Measurements from ENCODE around the gene RPN2.
A peak's percentile ranks its signal among the peaks of the same experiment; 100 is the strongest.

Gene RPN2

DNA sequence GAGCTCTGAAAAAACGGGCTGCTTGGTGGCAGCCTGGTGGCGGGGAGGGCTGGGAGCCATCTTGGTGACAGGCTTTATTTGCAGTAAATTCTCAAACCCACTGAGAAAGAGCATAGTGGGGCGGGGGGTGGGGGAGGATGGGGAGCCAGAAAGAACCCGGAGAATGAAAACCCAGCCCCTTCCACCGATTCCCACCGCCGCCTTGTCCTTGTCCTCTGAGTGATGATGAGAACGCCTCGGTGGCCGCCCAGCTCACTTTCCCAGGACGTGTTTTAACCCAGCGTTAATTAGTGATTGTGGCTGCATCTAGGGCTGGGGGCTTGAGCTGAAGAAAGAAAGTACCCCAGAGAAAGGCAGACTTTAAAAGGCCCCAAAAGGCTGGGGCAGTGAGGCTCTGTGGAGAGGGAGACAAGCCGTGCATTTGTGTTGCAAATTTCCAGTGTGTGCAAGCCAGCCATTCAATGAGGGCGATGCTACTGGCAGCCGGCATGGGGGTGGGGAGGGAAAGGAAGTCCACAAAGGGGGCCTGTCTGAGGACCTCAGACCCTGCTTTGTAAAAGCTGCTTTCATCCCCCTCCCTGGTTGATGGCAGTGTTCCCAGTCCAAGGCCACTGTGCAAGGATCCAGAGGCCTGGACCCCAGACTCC lies 88.7 kb downstream of the RPN2 start:
- DNase-seq (ENCODE audit: low read depth) = no peak

GRCh38 chr20:37270576-37271420 lies 91.7 kb downstream of the RPN2 start:
- no peak for DNase-seq (ENCODE audit: low read depth)

- DNase-seq (ENCODE audit: low read depth) = no peak
Observed at GRCh38 chr20:37271421-37271768, 92.3 kb downstream of the RPN2 start.

DNA sequence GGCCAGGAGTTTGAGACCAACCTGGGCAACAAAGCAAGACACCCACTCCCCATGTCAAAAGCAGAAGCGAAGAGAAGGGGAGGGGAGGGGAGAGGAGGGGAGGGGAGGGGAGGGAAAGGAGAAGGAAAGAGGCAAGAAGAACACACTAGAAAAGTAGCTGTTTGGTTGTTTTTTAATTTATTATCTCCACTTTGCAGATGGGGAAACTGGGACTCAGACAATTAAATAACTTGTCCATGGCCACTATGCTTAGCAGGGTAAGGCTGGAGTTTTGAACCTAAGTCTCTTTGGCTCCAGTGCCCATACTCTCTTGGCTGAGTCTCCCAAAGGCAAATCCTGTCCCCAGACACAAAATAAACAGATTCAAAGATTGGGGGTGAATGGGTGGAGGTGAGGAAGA lies 94.9 kb downstream of the RPN2 start:
- DNase-seq (ENCODE audit: low read depth) = no peak

DNA sequence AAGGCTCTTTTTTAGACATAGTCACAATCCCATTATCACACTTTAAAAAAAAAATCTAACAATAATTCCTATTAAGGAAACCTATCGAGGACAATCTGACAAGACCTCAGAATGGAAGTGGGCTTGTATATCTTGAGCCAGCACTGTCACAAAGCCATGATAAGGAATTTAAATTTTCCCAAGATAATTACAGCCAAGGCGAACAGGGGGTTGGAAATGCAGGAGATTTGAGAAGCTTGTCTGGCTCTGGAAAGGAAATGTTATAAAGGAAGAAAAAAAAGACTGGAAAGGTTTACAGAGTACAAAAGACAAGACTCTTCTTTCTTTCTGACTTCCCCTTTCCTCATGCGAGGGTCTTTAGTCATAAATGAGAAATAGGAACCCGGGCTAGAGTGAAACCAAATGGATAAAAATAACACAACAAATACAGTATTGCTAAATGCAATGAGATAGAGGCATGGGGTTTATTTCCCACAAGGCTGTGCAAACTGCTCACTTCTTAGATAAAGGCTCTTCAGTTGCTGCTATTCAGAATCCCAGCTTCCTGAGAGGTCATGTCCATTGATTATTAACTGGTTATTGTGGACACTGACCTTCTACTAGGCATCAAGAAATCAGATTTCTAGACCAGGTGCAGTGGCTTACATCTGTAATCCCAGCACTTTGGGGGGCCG lies 95.9 kb downstream of the RPN2 start:
- DNase-seq (ENCODE audit: low read depth) = no peak

DNA sequence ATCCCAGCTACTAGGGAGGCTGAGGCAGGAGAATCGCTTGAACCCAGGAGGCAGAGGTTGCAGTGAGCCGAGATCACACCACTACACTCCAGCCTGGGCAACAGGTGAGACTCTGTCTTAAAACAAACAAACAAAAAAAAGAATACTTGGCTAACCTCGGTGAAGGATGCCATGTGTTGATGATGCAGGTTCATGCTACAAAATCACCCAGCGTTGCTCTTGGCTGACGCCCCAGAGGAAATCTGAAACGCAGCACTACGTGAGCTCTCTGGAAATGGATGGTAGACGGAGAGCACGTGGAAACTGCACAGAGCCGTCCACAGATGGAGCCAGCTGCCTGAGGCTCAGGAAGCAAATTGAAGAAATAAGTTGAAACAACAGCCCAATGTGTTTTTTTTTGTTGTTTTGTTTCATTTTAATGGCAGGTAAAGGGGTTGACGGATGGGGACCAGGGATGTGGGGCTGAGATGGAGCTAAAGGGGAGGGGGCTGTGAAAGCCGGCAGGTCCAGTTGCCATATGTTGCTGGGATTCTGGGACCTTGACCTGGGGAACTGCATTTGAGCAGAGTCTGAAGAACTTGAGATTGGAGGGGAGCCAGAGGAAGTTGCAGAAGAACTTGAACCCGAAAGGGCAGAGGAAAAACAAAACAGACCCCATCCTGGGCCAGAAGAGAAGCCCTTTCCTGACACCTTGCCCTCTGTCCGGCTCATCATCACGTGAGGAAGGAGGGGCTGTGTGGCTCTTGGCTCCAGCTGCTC lies 97.5 kb downstream of the RPN2 start:
- peak; percentile 60 for DNase-seq (ENCODE audit: low read depth)

DNA sequence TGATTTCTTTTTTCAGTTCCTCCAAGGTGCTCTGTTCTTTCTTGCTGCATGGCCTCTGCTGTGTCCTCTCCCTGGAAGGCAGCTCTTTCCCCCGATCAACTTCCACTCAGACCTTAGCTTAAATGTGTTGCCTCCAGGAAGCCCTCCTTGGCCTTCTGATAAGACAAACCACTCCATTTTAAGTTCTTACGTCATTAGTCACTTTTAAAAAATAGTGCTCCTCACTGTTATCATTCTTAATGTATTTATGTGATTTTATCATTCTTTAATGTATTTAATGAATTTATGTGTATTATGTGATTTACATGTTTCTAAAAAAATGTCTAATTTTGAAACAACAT lies 98.1 kb downstream of the RPN2 start:
- no peak for DNase-seq (ENCODE audit: low read depth)

DNA sequence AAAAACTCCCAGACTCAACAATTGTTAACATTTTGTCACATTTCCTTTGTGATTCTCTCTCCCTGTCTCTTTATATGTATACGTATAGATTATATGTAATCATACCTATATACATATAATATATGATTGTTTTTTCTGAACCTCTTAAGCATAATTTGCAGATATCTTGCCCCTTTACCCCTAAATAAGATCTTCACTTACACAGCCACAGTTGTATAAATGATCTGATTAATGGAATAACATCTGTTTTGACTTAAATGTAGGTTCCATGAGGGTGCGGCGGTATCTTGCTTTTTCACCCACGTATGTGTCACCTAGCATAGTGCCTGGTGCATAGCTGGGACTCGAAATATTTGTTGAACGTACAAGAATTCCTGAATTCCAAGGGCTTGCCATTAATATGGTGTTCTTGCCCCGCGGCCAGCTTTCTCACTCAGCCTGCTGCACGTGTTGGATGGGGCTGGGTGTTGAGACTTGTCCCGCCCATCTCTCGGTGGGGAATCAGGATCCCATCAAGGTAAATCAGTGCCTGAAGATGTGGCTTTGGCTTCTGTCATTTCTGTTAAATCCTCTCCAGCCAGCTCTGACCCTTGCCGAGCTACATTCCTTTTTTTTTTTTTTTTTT lies 99.9 kb downstream of the RPN2 start:
- DNase-seq (ENCODE audit: low read depth) = no peak

GRCh38 chr20:37279820-37280219 lies 100.7 kb downstream of the RPN2 start:
- DNase-seq (ENCODE audit: low read depth) = no peak

GRCh38 chr20:37280403-37280802 lies 101.3 kb downstream of the RPN2 start:
- DNase-seq (ENCODE audit: low read depth) = no peak

- DNase-seq (ENCODE audit: low read depth) = no peak
Observed at GRCh38 chr20:37282556-37282955, 103.4 kb downstream of the RPN2 start.

DNA sequence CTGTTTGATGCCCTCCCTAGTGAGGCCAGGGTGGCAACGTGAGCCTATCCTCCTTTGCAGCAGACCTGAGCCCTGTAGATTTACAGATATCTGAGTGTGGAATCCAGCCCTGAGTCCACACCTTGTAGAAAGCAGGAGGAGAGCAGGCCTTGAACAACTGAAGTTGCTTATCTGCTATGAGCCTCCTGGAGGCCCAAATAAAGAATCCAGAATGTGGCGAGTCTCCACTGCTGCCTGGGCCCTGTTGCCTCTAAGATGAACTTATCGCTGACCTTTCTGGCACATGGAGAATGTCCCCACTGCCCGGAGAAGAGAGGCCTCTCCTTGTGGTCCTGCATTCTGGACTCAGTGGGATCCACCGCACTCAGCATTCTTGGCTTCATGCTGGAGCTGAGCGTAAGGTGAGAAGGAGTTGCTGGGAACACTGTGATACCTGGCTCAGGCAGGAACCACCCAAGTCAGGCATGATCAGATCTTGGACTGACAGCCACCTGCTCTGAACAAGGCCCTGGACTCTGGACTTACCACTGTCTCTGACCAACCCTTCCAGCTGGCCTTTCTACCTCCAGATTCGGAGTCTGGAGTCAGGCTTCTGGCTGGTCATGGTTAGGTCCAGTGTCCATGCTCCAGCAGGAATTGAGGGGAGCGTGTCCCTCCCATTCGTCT lies 104.5 kb downstream of the RPN2 start:
- DNase-seq (ENCODE audit: low read depth) = no peak

- DNase-seq (ENCODE audit: low read depth) = no peak
Observed at GRCh38 chr20:37284691-37285161, 105.6 kb downstream of the RPN2 start.

GRCh38 chr20:37285664-37286374 lies 106.7 kb downstream of the RPN2 start:
- DNase-seq (ENCODE audit: low read depth) = no peak

GRCh38 chr20:37288091-37288490 lies 109.0 kb downstream of the RPN2 start:
- DNase-seq (ENCODE audit: low read depth) = no peak

GRCh38 chr20:37290158-37290810 lies 111.2 kb downstream of the RPN2 start:
- DNase-seq (ENCODE audit: low read depth) = no peak

Data from non-pigmented ciliary epithelial cell (primary cell).